Adrenal gland (tissue), 12 donors: ENCODE results near the gene TNS2. TPM values are rescaled to one million over a fixed set of nuclear protein-coding genes. Genes with fewer than 3 reads are reported as not detected.

ENCODE experiments used
- DNase-seq, 7 donors: peaks; one replicate each; pipeline ENCODE4 v3.0.0-alpha.2; 2019 to 2020
- H3K27ac ChIP-seq, 5 donors: fragments of 200-600 bp; sonication (generic) in 4 of 5; 1 replicate in 3 of 5; 2 replicates in 2 of 5; pipeline versions ENCODE4 v1.5.1 to v1.8.0; 2016 to 2020; ENCODE audit warnings: mild to moderate bottlenecking in 1 of 5
- H3K27me3 ChIP-seq: fragments of 200-600 bp; 2 replicates; pipeline ENCODE4 v1.8.0; 2021
- H3K36me3 ChIP-seq, 2 donors: fragments of 200-600 bp; replicated peaks in 1 of 2; 1 replicate in 1 of 2; 2 replicates in 1 of 2; pipeline versions ENCODE4 v1.5.1 to v1.8.0; 2018 to 2022
- H3K4me1 ChIP-seq, 2 donors: fragments of 200-600 bp; replicated peaks in 1 of 2; 1 replicate in 1 of 2; 2 replicates in 1 of 2; pipeline versions ENCODE4 v1.5.1 to v1.8.0; 2018 to 2021
- H3K4me3 ChIP-seq, 4 donors: fragments of 200-600 bp; sonication (generic) in 3 of 4; one replicate each; pipeline ENCODE4 v1.5.1; 2016 to 2018
- H3K9me3 ChIP-seq, 3 donors: fragments of 200-600 bp; sonication (generic) in 1 of 3; replicated peaks in 1 of 3; 1 replicate in 2 of 3; 2 replicates in 1 of 3; pipeline versions ENCODE4 v1.5.1 to v1.8.0; 2016 to 2021
- POLR2A ChIP-seq, 2 donors: fragments of 450-650 bp; IDR thresholded peaks; one replicate each; pipeline ENCODE4 v1.6.1; 2017; ENCODE audit warnings: antibody characterized with exemption in 2 of 2, mild to moderate bottlenecking in 2 of 2, moderate library complexity in 1 of 2
- WGBS, 4 donors: extraction: QIAGEN DNeasy Blood & Tissue Kit in 2 of 4; methylation state at CpG; one replicate each; pipeline versions ENCODE4 v1.1.5 to v1.1.7; 2013 to 2017; 5-methylcytosine and 5-hydroxymethylcytosine counted together
- intact Hi-C, 2 donors: fragments of 100-400 bp; cut with DNase I; formaldehyde crosslinking; loops; one replicate each; pipeline versions ENCODE4 v1.14.1 to v1.15.0; 2022 to 2023
- polyA plus RNA-seq, 3 donors: library from polyadenylated mRNA; stranded (reverse); fragments of 200-250 nt in 2 of 3; fragments of 350-450 nt in 1 of 3; fragmentation: Illumina TruSeq in 1 of 3; extraction: RNeasy Lipid Tissue Mini Kit (QIAGEN cat#74804) in 1 of 3; gene quantifications; one replicate each; pipeline ENCODE4 v1.2.3, GENCODE V29; 2013 to 2014
- total RNA-seq, 9 donors: library from RNA; depleted of rRNA in 4 of 9; stranded (reverse); fragments of >200 nt in 4 of 9; fragments of 120-200 nt in 1 of 9; fragmentation: NEBNext Ultra II Directional in 1 of 9; extraction: Animal tissue kit (Norgen Biotek cat#: 25700) in 1 of 9; gene quantifications; one replicate each; pipeline versions ENCODE4 v1.1.0 to v1.2.4, GENCODE V29; 2013 to 2023
- TF ChIP-seq, protein P1 (sequence below), 6 experiments: fragments of 450-650 bp in 4 of 6; fragments of 200-600 bp in 2 of 6; sonication (generic) in 1 of 6; IDR thresholded peaks; 1 replicate in 5 of 6; 2 replicates in 1 of 6; pipeline versions ENCODE4 v1.5.1 to v1.8.0; 2016 to 2021; ENCODE audit warnings: antibody characterized with exemption in 6 of 6, mild to moderate bottlenecking in 2 of 6, moderate library complexity in 1 of 6
- donor health status: healthy with polysubstance abuse.
- donor health status: Bipolar disorder and iron deficiency.
- donor health status: DM: yes; HTN: yes; CAD: no.
- donor health status: DM: no; HTN: no; CAD: no.
- donor health status: DM: no; HTN: no; CAD: no.
- donor health status: DM: yes; HTN: yes; CAD: no.

Gene TNS2
- total and polyA plus RNA-seq, 12 donors: 21.8 to 1,019 (median 175) TPM

DNA sequence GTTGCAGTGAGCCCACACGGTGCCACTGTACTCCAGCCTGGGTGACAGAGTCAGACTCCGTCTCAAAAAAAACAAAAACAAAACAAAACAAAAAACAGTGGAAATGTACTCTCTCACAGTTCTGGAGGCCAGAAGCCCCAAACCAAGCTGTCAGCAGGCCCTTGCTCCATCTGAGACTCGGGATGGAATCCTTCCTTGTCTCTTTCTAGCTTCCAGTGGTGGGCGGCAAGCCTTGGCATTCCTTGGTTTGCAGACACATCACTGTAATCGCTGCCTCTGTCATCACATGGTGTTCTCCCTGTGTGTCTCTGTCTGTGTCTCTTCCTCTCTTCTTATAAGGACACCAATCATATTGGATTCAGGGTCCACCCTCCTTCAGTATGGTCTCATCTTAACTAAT is 6.4 kb downstream of the TNS2 start:
- TF ChIP-seq, protein P1, sequence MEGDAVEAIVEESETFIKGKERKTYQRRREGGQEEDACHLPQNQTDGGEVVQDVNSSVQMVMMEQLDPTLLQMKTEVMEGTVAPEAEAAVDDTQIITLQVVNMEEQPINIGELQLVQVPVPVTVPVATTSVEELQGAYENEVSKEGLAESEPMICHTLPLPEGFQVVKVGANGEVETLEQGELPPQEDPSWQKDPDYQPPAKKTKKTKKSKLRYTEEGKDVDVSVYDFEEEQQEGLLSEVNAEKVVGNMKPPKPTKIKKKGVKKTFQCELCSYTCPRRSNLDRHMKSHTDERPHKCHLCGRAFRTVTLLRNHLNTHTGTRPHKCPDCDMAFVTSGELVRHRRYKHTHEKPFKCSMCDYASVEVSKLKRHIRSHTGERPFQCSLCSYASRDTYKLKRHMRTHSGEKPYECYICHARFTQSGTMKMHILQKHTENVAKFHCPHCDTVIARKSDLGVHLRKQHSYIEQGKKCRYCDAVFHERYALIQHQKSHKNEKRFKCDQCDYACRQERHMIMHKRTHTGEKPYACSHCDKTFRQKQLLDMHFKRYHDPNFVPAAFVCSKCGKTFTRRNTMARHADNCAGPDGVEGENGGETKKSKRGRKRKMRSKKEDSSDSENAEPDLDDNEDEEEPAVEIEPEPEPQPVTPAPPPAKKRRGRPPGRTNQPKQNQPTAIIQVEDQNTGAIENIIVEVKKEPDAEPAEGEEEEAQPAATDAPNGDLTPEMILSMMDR (IDR thresholded peaks at IDR 0.05): no peak
- peak in 1 of 2 donors; percentile 4 for TF ChIP-seq POLR2A (IDR thresholded peaks at IDR 0.05)
- Histone ChIP-seq H3K4me1 (peaks cover 42 to 53% of the 10 kb centered on the region in 2 donors), H3K9me3 (no peaks in the 10 kb centered on the region), H3K27me3 (no peaks in the 10 kb centered on the region), H3K27ac (peak overlapping the region in 2 of 5 donors; percentile 6 to 57), H3K4me3 (no peak overlapping the region), H3K36me3 (peaks cover 0 to 64% of the 10 kb centered on the region in 2 donors)
- intact Hi-C loops: no loop called here
- WGBS, 4 donors: 75 to 81% (median 80%) methylated on average over 5 of the region's 5 CpGs
- peak in 1 of 7 donors; percentile 17 for DNase-seq

DNA sequence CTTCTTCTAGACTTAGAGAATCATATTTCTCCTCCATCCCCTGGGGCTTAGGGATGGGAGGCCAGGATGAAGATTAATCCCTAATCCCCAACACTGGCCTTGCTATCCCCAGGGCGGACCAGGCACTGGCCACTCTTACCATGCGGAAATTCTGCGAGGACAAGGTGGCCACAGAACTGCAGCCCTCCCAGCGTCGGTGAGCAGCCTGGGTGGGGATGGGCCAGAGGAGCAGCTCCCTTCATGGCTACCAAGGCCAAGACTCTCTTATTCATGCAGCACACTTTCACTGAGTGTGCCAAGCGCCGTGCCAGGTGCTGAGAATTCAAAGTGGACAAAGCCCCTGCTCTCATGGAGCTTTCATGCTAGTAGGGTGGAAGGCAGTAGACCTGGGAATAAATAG is 7.0 kb downstream of the TNS2 start:
- H3K4me3 ChIP-seq: no peak overlapping the region
- TF ChIP-seq POLR2A (IDR thresholded peaks at IDR 0.05): no peak
- TF ChIP-seq, protein P1 (IDR thresholded peaks at IDR 0.05): no peak
- no peaks in the 10 kb centered on the region for H3K27me3 ChIP-seq
- intact Hi-C loops: no loop called here
- H3K4me1 ChIP-seq: peaks cover 36 to 53% of the 10 kb centered on the region in 2 donors
- H3K27ac ChIP-seq: peak overlapping the region in 3 of 5 donors; percentile 6 to 57 (median 26)
- no peaks in the 10 kb centered on the region for H3K9me3 ChIP-seq
- 87 to 96% (median 90%) methylated on average over 6 to 7 of the region's 7 CpGs for WGBS, 4 donors
- DNase-seq: peak in 2 of 7 donors; percentile 26 to 35
- H3K36me3 ChIP-seq: peaks cover 0 to 70% of the 10 kb centered on the region in 2 donors

DNA sequence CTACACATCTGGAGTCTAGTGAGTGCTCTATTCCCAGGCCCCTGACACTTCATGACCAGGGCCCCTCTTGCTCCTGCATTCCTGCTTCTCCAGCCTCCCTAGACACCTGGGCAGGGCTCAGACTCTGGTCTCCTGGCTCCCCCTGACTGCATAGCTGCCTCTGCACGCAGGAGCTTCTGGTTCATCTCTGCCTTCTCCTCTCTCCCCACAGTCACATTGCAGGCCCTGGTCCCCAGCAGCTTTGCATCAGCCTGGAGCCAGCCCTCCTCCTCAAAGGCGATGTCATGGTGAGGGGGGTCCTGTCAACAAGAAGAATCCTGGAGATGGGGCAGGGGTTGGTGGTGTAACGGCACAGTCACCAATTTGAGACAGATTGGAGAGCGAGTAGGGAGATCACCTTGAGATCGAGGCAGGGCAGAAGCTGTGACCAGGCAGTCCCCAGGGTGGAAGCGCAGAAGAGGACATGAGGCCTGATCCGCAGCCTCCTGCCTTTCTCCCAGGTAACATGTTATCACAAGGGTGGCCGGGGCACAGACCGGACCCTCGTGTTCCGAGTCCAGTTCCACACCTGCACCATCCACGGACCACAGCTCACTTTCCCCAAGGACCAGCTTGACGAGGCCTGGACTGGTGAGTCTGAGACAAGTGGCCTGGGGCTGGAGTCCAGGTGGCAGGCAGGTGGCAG is 8.1 kb downstream of the TNS2 start:
- Histone ChIP-seq H3K27me3 (no peaks in the 10 kb centered on the region), H3K4me3 (no peak overlapping the region), H3K4me1 (peaks cover 36 to 55% of the 10 kb centered on the region in 2 donors), H3K36me3 (peaks cover 0 to 80% of the 10 kb centered on the region in 2 donors), H3K27ac (peak overlapping the region in 2 of 5 donors; percentile 8 to 57), H3K9me3 (no peaks in the 10 kb centered on the region)
- TF ChIP-seq, protein P1 (IDR thresholded peaks at IDR 0.05): no peak
- TF ChIP-seq POLR2A (IDR thresholded peaks at IDR 0.05): no peak
- 80 to 89% (median 88%) methylated on average over 8 to 13 of the region's 13 CpGs for WGBS, 4 donors
- DNase-seq: peak in 2 of 7 donors; percentile 9 to 34
- intact Hi-C loops: no loop called here

DNA sequence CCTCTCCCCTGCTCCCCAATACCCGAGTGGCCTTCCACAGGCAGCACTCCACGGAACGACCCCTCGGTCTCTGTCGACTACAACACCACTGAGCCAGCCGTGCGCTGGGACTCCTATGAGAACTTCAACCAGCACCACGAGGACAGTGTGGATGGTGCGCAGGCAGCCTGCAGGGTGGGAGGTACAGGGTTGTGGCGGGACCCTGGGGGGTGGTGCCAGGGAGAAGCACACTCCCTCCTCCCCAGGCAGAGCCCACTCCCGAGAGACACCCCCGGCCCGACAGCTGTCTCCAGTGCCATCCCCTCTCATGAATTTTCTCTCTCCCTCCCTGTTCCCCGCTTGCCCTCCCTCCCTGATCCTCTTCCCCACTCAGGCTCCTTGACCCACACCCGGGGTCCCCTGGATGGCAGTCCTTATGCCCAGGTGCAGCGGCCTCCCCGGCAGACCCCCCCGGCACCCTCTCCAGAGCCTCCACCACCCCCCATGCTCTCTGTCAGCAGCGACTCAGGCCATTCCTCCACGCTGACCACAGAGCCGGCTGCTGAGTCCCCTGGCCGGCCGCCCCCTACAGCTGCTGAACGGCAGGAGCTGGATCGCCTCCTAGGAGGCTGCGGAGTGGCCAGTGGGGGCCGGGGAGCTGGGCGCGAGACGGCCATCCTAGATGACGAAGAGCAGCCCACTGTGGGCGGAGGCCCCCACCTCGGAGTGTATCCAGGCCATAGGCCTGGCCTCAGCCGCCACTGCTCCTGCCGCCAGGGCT is 9.0 kb downstream of the TNS2 start:
- DNase-seq: peak in 1 of 7 donors; percentile 5
- Histone ChIP-seq H3K27ac (peak overlapping the region in 2 of 5 donors; percentile 8 to 57), H3K27me3 (no peaks in the 10 kb centered on the region), H3K36me3 (peaks cover 0 to 89% of the 10 kb centered on the region in 2 donors), H3K9me3 (no peaks in the 10 kb centered on the region), H3K4me1 (peaks cover 30 to 52% of the 10 kb centered on the region in 2 donors), H3K4me3 (no peak overlapping the region)
- TF ChIP-seq, protein P1 (IDR thresholded peaks at IDR 0.05): no peak
- no peak for TF ChIP-seq POLR2A (IDR thresholded peaks at IDR 0.05)
- intact Hi-C loops: no loop called here
- 86 to 88% (median 87%) methylated on average over 15 to 35 of the region's 35 CpGs for WGBS, 4 donors
